MCF 10A (cell line): ENCODE measurements around the gene MLLT3. TPM values are rescaled to one million over a fixed set of nuclear protein-coding genes. Genes with fewer than 3 reads are reported as not detected.

Experiments
- BruUV-seq: library from RNA; stranded (reverse); fragments of 400-500 nt; replicated peaks from 2 replicates; lab custom pipeline; 2021; lab: Mats Ljungman, UMichigan
- CTCF ChIA-PET: fragments of 300-600 bp; sonication (Branson Sonifier 250); formaldehyde crosslinking; extraction: SDS; loops from one replicate; lab custom pipeline; 2021; ENCODE audit warnings: antibody characterized with exemption, inconsistent platforms; lab: Yijun Ruan, JAX
- POLR2A ChIA-PET: fragments of 300-600, 350-650 bp; sonication (Branson Sonifier 250); formaldehyde crosslinking; extraction: SDS; loops from one replicate; lab custom pipeline; 2020; ENCODE audit warnings: antibody characterized with exemption, inconsistent platforms; lab: Yijun Ruan, JAX
- DNase-seq: peaks from one replicate; pipeline ENCODE4 v3.0.0-alpha.2; 2018; ENCODE audit not compliant: unreplicated experiment
- H3K27ac Mint-ChIP-seq: one replicate; pipeline ENCODE4 v1.8.0; 2022; ENCODE audit warnings: mild to moderate bottlenecking, low read depth, mixed read lengths; ENCODE audit not compliant: unreplicated experiment
- H3K27me3 Mint-ChIP-seq: one replicate; pipeline ENCODE4 v1.8.0; 2022; ENCODE audit warnings: mixed read lengths; ENCODE audit not compliant: insufficient read depth, unreplicated experiment
- H3K36me3 Mint-ChIP-seq: one replicate; pipeline ENCODE4 v1.8.0; 2022; ENCODE audit warnings: mild to moderate bottlenecking, moderate library complexity, mixed read lengths; ENCODE audit not compliant: insufficient read depth, unreplicated experiment
- H3K4me1 Mint-ChIP-seq: one replicate; pipeline ENCODE4 v1.8.0; 2022; ENCODE audit warnings: mixed read lengths; ENCODE audit not compliant: insufficient read depth, unreplicated experiment
- H3K4me3 Mint-ChIP-seq: one replicate; pipeline ENCODE4 v1.8.0; 2022; ENCODE audit warnings: mild to moderate bottlenecking, moderate library complexity, mixed read lengths; ENCODE audit not compliant: unreplicated experiment
- H3K9me3 Mint-ChIP-seq: one replicate; pipeline ENCODE4 v1.8.0; 2022; ENCODE audit warnings: mixed read lengths; ENCODE audit not compliant: unreplicated experiment
- intact Hi-C: fragments of 100-400 bp; cut with micrococcal nuclease; formaldehyde crosslinking; loops from 2 replicates; pipeline ENCODE4 v1.14.1; 2022
- total RNA-seq: library from RNA; stranded (reverse); gene quantifications from 2 replicates; pipeline ENCODE4 v1.2.3, GENCODE V29; 2022
- TF ChIP-seq, protein P1 (sequence below): fragments of 200-600 bp; IDR thresholded peaks from one replicate; pipeline ENCODE4 v1.8.0; 2022; ENCODE audit warnings: antibody characterized with exemption, mild to moderate bottlenecking; ENCODE audit not compliant: unreplicated experiment

Gene MLLT3
- total RNA-seq, 1 experiment from 2014 or later = 1.2 TPM

GRCh38 chr9:20532584-20532983 is 89.7 kb downstream of the MLLT3 start:
- ChIA-PET POLR2A (no interaction called here), CTCF (no interaction called here)
- BruUV-seq = no TSS peak
- no peak for DNase-seq
- H3K27me3 Mint-ChIP-seq = peaks cover 15% of the 10 kb centered on the region
- no peak overlapping the region for H3K4me3 Mint-ChIP-seq
- no peaks in the 10 kb centered on the region for H3K36me3 Mint-ChIP-seq
- TF ChIP-seq, protein P1, sequence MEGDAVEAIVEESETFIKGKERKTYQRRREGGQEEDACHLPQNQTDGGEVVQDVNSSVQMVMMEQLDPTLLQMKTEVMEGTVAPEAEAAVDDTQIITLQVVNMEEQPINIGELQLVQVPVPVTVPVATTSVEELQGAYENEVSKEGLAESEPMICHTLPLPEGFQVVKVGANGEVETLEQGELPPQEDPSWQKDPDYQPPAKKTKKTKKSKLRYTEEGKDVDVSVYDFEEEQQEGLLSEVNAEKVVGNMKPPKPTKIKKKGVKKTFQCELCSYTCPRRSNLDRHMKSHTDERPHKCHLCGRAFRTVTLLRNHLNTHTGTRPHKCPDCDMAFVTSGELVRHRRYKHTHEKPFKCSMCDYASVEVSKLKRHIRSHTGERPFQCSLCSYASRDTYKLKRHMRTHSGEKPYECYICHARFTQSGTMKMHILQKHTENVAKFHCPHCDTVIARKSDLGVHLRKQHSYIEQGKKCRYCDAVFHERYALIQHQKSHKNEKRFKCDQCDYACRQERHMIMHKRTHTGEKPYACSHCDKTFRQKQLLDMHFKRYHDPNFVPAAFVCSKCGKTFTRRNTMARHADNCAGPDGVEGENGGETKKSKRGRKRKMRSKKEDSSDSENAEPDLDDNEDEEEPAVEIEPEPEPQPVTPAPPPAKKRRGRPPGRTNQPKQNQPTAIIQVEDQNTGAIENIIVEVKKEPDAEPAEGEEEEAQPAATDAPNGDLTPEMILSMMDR = no peak
- no peaks in the 10 kb centered on the region for H3K9me3 Mint-ChIP-seq
- intact Hi-C loops = no loop called here
- H3K27ac Mint-ChIP-seq = no peak overlapping the region
- no peaks in the 10 kb centered on the region for H3K4me1 Mint-ChIP-seq

DNA sequence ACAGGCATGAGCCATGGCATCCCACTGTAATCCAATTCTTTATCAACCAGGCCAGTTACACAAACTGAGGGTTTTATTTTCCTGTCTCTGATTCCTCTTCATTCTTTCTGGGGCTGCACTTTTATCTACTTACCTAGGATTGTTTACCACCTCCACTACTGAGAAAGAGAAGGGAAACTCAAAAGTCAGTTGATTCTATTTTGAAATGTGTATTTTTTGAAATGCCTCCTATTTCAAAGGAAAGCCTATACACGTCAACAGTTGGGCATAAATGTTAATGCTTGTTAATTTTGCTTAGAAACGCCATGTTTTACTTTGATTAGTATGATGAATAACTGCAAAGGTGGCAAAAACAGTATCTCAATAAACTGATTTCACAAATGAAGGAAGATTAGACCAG is 92.5 kb downstream of the MLLT3 start:
- H3K27me3 Mint-ChIP-seq = peaks cover 40% of the 10 kb centered on the region
- ChIA-PET CTCF (no interaction called here), POLR2A (no interaction called here)
- no peaks in the 10 kb centered on the region for H3K4me1 Mint-ChIP-seq
- TF ChIP-seq, protein P1 = no peak
- H3K4me3 Mint-ChIP-seq = no peak overlapping the region
- no peaks in the 10 kb centered on the region for H3K9me3 Mint-ChIP-seq
- no peaks in the 10 kb centered on the region for H3K36me3 Mint-ChIP-seq
- no peak overlapping the region for H3K27ac Mint-ChIP-seq
- no TSS peak for BruUV-seq
- intact Hi-C loops = no loop called here
- DNase-seq = no peak

- intact Hi-C loops = no loop called here
- Mint-ChIP-seq H3K4me1 (no peaks in the 10 kb centered on the region), H3K9me3 (no peaks in the 10 kb centered on the region), H3K4me3 (no peak overlapping the region), H3K36me3 (no peaks in the 10 kb centered on the region), H3K27ac (no peak overlapping the region), H3K27me3 (peaks cover 42% of the 10 kb centered on the region)
- TF ChIP-seq, protein P1 = no peak
- POLR2A ChIA-PET = no interaction called here
- BruUV-seq = no TSS peak
- CTCF ChIA-PET = interaction anchor here (0.7 kb wide), 1 partner anchor 25 kb away, joined by 3 read pairs; no protein-coding TSS in a partner anchor
- DNase-seq = no peak
These were observed 94.0 kb downstream of the MLLT3 start for GRCh38 chr9:20528253-20528652.

DNA sequence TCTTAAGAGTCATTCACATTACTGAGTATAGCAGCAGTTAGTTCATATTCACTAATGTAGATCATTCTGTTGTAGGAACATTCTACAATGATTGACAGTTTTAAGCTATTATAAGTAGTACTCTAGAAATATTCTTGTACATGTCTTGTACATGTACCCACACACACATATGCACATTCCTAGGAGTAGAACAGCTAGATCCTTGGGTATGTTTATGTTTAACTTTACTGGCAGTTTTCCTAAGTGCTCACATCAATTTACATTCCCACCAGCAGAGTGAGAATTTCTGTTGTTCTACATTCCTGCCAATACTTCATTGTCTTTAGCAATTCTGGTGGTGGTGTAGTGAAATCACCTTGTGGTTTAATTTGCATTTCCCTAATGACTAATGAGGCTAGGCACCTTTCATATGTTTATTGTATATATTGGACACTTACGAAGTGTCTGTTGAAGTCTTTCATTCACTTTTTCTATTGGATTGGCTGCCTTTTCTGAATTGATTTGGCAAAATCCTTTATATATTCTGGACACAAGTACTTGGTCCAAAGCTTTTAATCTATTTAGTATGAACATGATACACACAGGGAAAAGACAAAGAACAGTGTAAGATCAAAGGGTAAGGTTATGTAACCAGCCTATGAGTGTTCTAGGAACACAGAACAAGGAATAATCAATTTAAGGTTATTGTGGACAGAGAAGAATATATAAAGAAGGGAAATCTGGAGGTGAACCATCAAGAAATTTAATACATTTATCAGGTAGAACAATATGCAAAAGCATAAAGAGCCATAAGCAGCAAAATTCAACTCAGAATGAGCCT is 95.6 kb downstream of the MLLT3 start:
- intact Hi-C loops = no loop called here
- Mint-ChIP-seq H3K9me3 (no peaks in the 10 kb centered on the region), H3K36me3 (no peaks in the 10 kb centered on the region), H3K27me3 (peaks cover 56% of the 10 kb centered on the region), H3K4me1 (no peaks in the 10 kb centered on the region), H3K27ac (no peak overlapping the region), H3K4me3 (no peak overlapping the region)
- CTCF ChIA-PET = interaction anchor here (0.6 to 1.0 kb wide), 3 partner anchors 48 to 1040 kb away, joined by 3 to 5 read pairs (median 4); no protein-coding TSS in a partner anchor
- peak; percentile 9 for DNase-seq
- POLR2A ChIA-PET = interaction anchor here (0.7 kb wide), 1 partner anchor 14 kb away, joined by 4 read pairs; no protein-coding TSS in a partner anchor
- TF ChIP-seq, protein P1 = no peak
- BruUV-seq = no TSS peak
